Measurements from ENCODE around the gene IL1RAP.
"Not testable (repeated sequence)": the region's sequence is repeated elsewhere in the genome, so short reads cannot be mapped to it uniquely, and the experiment has no call there.

IL1RAP gene

DNA sequence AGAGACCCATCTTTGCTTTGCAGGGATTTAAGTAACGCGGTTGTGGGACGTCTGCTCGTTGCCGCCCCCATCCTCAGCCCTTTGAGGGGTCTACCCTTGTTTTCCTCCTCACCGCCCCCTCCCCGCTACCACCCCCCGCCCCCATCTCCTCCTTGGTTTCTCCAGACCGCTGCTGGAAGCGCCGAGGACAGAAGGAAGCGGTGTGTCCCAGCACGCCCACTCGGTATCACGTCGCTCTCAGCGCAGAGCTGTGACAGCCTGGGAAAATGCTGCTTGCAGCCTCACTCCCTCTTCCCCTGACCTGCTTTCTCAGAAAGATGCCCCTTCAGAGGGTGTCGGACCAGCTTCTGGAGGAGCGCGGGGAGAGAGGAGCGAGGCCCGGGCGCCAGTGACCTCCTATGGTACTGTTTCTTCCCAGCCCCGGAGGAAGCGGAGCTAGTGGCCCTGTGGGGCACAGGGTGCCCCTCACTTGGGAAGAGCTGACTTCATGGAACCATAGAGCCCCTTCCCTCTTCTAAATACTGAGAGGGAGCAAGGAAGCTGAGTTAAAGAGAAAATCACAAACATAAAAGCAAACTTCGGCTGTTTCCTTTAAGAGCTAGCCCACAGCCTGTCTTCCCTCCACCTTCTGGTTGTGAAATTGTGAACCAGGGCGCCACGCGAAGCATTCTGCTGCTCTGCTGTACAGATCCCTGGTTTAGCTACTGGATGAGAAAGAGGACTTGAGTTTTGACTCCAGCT is 698 bp downstream of the IL1RAP start:
- H3K9ac ChIP-seq, result peak overlapping the region; percentile 33; the same call in 1 of the 2 replicates
- H2AFZ ChIP-seq (ENCODE audit: low read depth), result peak overlapping the region; percentile 93
- H3K27me3 ChIP-seq (ENCODE audit: insufficient read depth, low read depth), result no peaks in the 10 kb centered on the region
- no peaks in the 10 kb centered on the region for H4K20me1 ChIP-seq (ENCODE audit: insufficient read depth)
- peak overlapping the region; percentile 77 for H3K4me3 ChIP-seq (IDR thresholded peaks at IDR 0.05; ENCODE audit: insufficient read depth, low read depth, low read length)
- H3K4me2 ChIP-seq, result peak overlapping the region; percentile 68
- TF ChIP-seq, protein P1, sequence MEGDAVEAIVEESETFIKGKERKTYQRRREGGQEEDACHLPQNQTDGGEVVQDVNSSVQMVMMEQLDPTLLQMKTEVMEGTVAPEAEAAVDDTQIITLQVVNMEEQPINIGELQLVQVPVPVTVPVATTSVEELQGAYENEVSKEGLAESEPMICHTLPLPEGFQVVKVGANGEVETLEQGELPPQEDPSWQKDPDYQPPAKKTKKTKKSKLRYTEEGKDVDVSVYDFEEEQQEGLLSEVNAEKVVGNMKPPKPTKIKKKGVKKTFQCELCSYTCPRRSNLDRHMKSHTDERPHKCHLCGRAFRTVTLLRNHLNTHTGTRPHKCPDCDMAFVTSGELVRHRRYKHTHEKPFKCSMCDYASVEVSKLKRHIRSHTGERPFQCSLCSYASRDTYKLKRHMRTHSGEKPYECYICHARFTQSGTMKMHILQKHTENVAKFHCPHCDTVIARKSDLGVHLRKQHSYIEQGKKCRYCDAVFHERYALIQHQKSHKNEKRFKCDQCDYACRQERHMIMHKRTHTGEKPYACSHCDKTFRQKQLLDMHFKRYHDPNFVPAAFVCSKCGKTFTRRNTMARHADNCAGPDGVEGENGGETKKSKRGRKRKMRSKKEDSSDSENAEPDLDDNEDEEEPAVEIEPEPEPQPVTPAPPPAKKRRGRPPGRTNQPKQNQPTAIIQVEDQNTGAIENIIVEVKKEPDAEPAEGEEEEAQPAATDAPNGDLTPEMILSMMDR (conservative IDR thresholded peaks at IDR 0.05; ENCODE audit: low read depth, low read length), result no peak
- no peak overlapping the region for H3K27ac ChIP-seq
- no peaks in the 10 kb centered on the region for H3K36me3 ChIP-seq (ENCODE audit: insufficient read depth)
- no peaks in the 10 kb centered on the region for H3K79me2 ChIP-seq (ENCODE audit: insufficient read depth, low read depth)
- H3K4me1 ChIP-seq (ENCODE audit: low read depth, poor library complexity, severe bottlenecking), result peaks cover 18% of the 10 kb centered on the region

DNA sequence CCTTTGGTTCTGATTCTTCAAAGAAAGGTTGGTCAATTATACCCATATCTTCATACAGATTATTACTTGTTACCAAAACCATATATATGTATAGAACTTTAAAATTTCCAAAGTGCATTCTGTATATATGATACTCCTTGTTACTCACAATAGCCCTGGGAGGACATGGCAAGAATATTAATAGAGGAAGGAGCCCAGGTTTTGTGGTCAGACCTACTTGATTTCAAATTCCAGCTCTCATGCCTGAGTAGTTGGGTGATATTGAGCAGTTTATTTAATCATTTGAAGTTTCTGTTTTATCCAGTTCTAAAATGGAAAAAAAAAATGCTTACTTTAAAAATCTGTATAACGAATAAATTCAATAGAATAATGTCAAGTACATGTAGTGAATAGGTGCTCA is 2.5 kb downstream of the IL1RAP start:
- Histone ChIP-seq H4K20me1 (ENCODE audit: insufficient read depth) (no peaks in the 10 kb centered on the region), H2AFZ (ENCODE audit: low read depth) (no peak overlapping the region), H3K4me3 (IDR thresholded peaks at IDR 0.05; ENCODE audit: insufficient read depth, low read depth, low read length) (no peak overlapping the region), H3K4me2 (no peak overlapping the region), H3K79me2 (ENCODE audit: insufficient read depth, low read depth) (no peaks in the 10 kb centered on the region), H3K27ac (no peak overlapping the region), H3K27me3 (ENCODE audit: insufficient read depth, low read depth) (no peaks in the 10 kb centered on the region), H3K9ac (no peak overlapping the region), H3K36me3 (ENCODE audit: insufficient read depth) (no peaks in the 10 kb centered on the region), H3K4me1 (ENCODE audit: low read depth, poor library complexity, severe bottlenecking) (peaks cover 18% of the 10 kb centered on the region)
- TF ChIP-seq, protein P1 (conservative IDR thresholded peaks at IDR 0.05; ENCODE audit: low read depth, low read length), result no peak

DNA sequence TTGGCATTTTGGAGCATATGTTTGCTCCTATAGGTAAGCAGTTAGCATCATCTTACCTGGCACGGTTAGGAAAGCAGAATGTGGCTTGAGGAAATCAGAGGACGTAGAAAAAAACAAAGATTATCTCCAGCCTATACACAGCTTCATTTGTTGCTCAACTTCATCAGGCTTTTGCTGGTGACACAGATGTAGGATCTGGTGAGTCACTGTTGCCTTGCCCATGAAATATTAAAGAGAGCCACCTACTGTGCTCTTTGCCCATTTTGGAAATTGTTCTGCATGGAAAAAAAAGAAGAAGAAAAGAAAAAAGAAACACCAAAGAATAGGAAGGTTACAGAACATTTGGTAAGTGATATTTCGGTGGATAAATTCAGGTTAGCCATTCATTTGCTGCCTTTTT is 3.8 kb downstream of the IL1RAP start:
- H3K9ac ChIP-seq, result no peak overlapping the region
- H3K79me2 ChIP-seq (ENCODE audit: insufficient read depth, low read depth), result no peaks in the 10 kb centered on the region
- no peak overlapping the region for H3K4me3 ChIP-seq (IDR thresholded peaks at IDR 0.05; ENCODE audit: insufficient read depth, low read depth, low read length)

DNA sequence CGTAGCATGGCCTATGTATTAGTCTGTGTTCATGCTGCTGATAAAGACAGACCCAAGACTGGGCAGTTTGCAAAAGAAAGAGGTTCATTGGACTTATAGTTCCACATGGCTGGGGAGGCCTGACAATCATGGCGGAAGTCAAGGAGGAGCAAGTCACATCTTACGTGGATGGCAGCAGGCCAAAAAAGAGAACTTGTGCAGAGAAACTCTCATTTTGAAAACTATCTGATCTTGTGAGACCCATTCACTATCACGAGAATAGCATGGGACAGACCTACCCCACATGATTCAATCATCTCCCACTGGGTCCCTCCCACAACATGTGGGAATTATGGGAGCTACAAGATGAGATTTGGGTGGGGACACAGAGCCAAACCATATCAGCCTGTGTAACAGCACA is 4.6 kb downstream of the IL1RAP start:
- H3K79me2 ChIP-seq (ENCODE audit: insufficient read depth, low read depth); H3K27ac ChIP-seq: not testable (repeated sequence)

More for the DNA sequence above, 3.8 kb downstream of the IL1RAP start:
- H3K27me3 ChIP-seq (ENCODE audit: insufficient read depth, low read depth), result no peaks in the 10 kb centered on the region
- TF ChIP-seq, protein P1 (conservative IDR thresholded peaks at IDR 0.05; ENCODE audit: low read depth, low read length), result no peak
- peaks cover 15% of the 10 kb centered on the region for H3K4me1 ChIP-seq (ENCODE audit: low read depth, poor library complexity, severe bottlenecking)
- H3K27ac ChIP-seq, result no peak overlapping the region
- H3K4me2 ChIP-seq, result no peak overlapping the region
- H3K36me3 ChIP-seq (ENCODE audit: insufficient read depth), result no peaks in the 10 kb centered on the region
- H2AFZ ChIP-seq (ENCODE audit: low read depth), result no peak overlapping the region
- H4K20me1 ChIP-seq (ENCODE audit: insufficient read depth), result no peaks in the 10 kb centered on the region

DNA sequence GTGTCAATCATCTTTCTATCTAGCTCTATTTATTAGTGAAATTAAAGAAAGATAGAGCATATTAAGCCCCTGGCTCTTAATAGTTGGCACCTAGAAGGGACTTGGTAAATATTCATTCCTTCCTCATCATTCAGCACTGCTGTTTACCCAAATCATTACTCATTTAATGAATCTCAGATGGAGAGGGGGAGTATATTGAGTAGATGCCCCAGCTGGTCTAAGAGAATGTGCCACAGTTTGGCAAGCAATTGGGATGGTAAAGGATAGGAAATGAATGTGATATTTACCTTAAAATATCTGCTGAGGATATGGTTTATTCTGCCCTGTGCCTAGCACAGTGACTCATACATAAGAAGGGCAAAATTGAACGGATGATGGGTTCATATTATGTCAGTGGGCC is 6.0 kb downstream of the IL1RAP start:
- Histone ChIP-seq H3K27ac (no peak overlapping the region), H3K27me3 (ENCODE audit: insufficient read depth, low read depth) (no peaks in the 10 kb centered on the region), H3K4me1 (ENCODE audit: low read depth, poor library complexity, severe bottlenecking) (peaks cover 8% of the 10 kb centered on the region), H3K4me2 (no peak overlapping the region), H4K20me1 (ENCODE audit: insufficient read depth) (no peaks in the 10 kb centered on the region), H3K4me3 (IDR thresholded peaks at IDR 0.05; ENCODE audit: insufficient read depth, low read depth, low read length) (no peak overlapping the region), H2AFZ (ENCODE audit: low read depth) (no peak overlapping the region), H3K79me2 (ENCODE audit: insufficient read depth, low read depth) (no peaks in the 10 kb centered on the region), H3K9ac (no peak overlapping the region), H3K36me3 (ENCODE audit: insufficient read depth) (no peaks in the 10 kb centered on the region)
- TF ChIP-seq, protein P1 (conservative IDR thresholded peaks at IDR 0.05; ENCODE audit: low read depth, low read length), result no peak

More for the DNA sequence above, 4.6 kb downstream of the IL1RAP start:
- not testable (repeated sequence) for H2AFZ ChIP-seq (ENCODE audit: low read depth); H3K27me3 ChIP-seq (ENCODE audit: insufficient read depth, low read depth); H3K4me1 ChIP-seq (ENCODE audit: low read depth, poor library complexity, severe bottlenecking); H3K4me3 ChIP-seq (IDR thresholded peaks at IDR 0.05; ENCODE audit: insufficient read depth, low read depth, low read length); H4K20me1 ChIP-seq (ENCODE audit: insufficient read depth); H3K4me2 ChIP-seq; H3K9ac ChIP-seq; H3K36me3 ChIP-seq (ENCODE audit: insufficient read depth)

Measured in KMS-11 (cell line).